ENCODE measurements around the gene PPM1D.
"Not testable (repeated sequence)": the region's sequence is repeated elsewhere in the genome, so short reads cannot be mapped to it uniquely, and the experiment has no call there.

PPM1D gene

GRCh38 chr17:60664022-60664421 lies 64.0 kb downstream of the PPM1D start:
- Histone ChIP-seq H3K36me3 (replicated peaks; ENCODE audit: low read depth, low read length) (peaks cover 11% of the 10 kb centered on the region), H3K9me3 (ENCODE audit: insufficient read depth, low read length) (no peaks in the 10 kb centered on the region), H3K9ac (ENCODE audit: low read length) (no peak overlapping the region), H3K4me2 (ENCODE audit: low read length) (no peak overlapping the region), H4K20me1 (ENCODE audit: insufficient read depth, low read length) (no peaks in the 10 kb centered on the region), H3K4me1 (ENCODE audit: low read length) (no peaks in the 10 kb centered on the region), H3K27ac (ENCODE audit: low read length) (no peak overlapping the region), H3K79me2 (ENCODE audit: low read length) (no peaks in the 10 kb centered on the region), H3K27me3 (ENCODE audit: low read depth, low read length) (no peaks in the 10 kb centered on the region), H3K4me3 (ENCODE audit: low read length) (no peak overlapping the region), H2AFZ (ENCODE audit: low read depth, low read length) (no peak overlapping the region)
- TF ChIP-seq, protein P1, sequence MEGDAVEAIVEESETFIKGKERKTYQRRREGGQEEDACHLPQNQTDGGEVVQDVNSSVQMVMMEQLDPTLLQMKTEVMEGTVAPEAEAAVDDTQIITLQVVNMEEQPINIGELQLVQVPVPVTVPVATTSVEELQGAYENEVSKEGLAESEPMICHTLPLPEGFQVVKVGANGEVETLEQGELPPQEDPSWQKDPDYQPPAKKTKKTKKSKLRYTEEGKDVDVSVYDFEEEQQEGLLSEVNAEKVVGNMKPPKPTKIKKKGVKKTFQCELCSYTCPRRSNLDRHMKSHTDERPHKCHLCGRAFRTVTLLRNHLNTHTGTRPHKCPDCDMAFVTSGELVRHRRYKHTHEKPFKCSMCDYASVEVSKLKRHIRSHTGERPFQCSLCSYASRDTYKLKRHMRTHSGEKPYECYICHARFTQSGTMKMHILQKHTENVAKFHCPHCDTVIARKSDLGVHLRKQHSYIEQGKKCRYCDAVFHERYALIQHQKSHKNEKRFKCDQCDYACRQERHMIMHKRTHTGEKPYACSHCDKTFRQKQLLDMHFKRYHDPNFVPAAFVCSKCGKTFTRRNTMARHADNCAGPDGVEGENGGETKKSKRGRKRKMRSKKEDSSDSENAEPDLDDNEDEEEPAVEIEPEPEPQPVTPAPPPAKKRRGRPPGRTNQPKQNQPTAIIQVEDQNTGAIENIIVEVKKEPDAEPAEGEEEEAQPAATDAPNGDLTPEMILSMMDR (IDR thresholded peaks at IDR 0.05; ENCODE audit: low read depth, low read length), result no peak
- no peak for TF ChIP-seq EZH2phosphoT487 (IDR thresholded peaks at IDR 0.05; ENCODE audit: low read depth)

DNA sequence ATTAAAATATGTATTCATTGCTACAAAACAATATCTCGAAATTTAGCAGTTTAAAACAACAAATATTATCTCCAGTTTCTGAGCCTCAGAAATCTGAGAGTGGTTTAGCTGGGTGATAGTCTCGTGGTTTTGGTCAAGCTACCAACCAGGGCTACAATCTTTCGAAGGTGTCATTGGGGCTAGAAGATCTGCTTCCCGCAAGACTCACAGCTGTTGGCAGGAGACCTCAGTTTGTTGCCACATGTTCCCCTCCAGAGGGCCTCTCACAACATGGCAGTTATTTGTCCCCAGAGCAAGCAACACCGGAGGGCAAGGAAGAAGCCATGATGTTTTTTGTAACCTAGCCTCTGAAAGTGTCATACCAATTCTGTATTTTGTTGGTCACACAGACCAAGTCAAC lies 65.6 kb downstream of the PPM1D start:
- no peak for TF ChIP-seq EZH2phosphoT487 (IDR thresholded peaks at IDR 0.05; ENCODE audit: low read depth)
- TF ChIP-seq, protein P1 (IDR thresholded peaks at IDR 0.05; ENCODE audit: low read depth, low read length), result no peak
- H3K36me3 ChIP-seq (replicated peaks; ENCODE audit: low read depth, low read length), result peaks cover 11% of the 10 kb centered on the region
- H3K27ac ChIP-seq (ENCODE audit: low read length), result no peak overlapping the region
- no peaks in the 10 kb centered on the region for H3K9me3 ChIP-seq (ENCODE audit: insufficient read depth, low read length)
- no peaks in the 10 kb centered on the region for H3K79me2 ChIP-seq (ENCODE audit: low read length)
- no peak overlapping the region for H3K9ac ChIP-seq (ENCODE audit: low read length)
- H2AFZ ChIP-seq (ENCODE audit: low read depth, low read length), result no peak overlapping the region
- no peaks in the 10 kb centered on the region for H3K27me3 ChIP-seq (ENCODE audit: low read depth, low read length)
- H3K4me3 ChIP-seq (ENCODE audit: low read length), result no peak overlapping the region
- H3K4me2 ChIP-seq (ENCODE audit: low read length), result no peak overlapping the region
- no peaks in the 10 kb centered on the region for H3K4me1 ChIP-seq (ENCODE audit: low read length)
- no peaks in the 10 kb centered on the region for H4K20me1 ChIP-seq (ENCODE audit: insufficient read depth, low read length)

GRCh38 chr17:60668741-60669140 lies 68.7 kb downstream of the PPM1D start:
- not testable (repeated sequence) for H3K79me2 ChIP-seq (ENCODE audit: low read length); H3K27ac ChIP-seq (ENCODE audit: low read length); H4K20me1 ChIP-seq (ENCODE audit: insufficient read depth, low read length); H3K27me3 ChIP-seq (ENCODE audit: low read depth, low read length); H3K9ac ChIP-seq (ENCODE audit: low read length); H2AFZ ChIP-seq (ENCODE audit: low read depth, low read length); H3K4me1 ChIP-seq (ENCODE audit: low read length); H3K36me3 ChIP-seq (replicated peaks; ENCODE audit: low read depth, low read length); H3K4me2 ChIP-seq (ENCODE audit: low read length); H3K9me3 ChIP-seq (ENCODE audit: insufficient read depth, low read length); H3K4me3 ChIP-seq (ENCODE audit: low read length)

DNA sequence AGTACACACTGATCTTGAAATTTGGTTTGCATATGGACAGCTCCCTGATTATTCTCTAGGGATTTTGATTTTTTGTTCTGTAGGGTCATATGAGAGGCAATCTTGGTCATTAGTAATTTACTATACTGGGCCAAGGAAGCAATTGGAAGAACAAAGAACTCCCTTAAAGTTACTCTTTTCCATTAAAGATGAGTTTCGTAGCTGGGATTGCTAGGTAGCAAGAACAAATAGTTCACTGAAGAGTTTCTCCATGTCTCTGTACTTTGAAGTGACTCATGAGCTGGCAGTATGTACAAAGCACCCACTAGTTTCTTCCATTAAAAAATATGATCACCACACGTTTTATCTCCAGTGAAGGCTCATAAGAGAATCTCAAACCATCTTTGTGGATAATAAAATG lies 71.5 kb downstream of the PPM1D start:
- H3K9me3 ChIP-seq (ENCODE audit: insufficient read depth, low read length), result no peaks in the 10 kb centered on the region
- no peak overlapping the region for H3K27ac ChIP-seq (ENCODE audit: low read length)
- no peaks in the 10 kb centered on the region for H3K79me2 ChIP-seq (ENCODE audit: low read length)
- no peaks in the 10 kb centered on the region for H3K27me3 ChIP-seq (ENCODE audit: low read depth, low read length)
- no peak overlapping the region for H2AFZ ChIP-seq (ENCODE audit: low read depth, low read length)
- H3K4me3 ChIP-seq (ENCODE audit: low read length), result no peak overlapping the region
- no peak overlapping the region for H3K4me2 ChIP-seq (ENCODE audit: low read length)
- H3K9ac ChIP-seq (ENCODE audit: low read length), result no peak overlapping the region
- no peaks in the 10 kb centered on the region for H3K4me1 ChIP-seq (ENCODE audit: low read length)
- TF ChIP-seq, protein P1 (IDR thresholded peaks at IDR 0.05; ENCODE audit: low read depth, low read length), result no peak
- no peaks in the 10 kb centered on the region for H3K36me3 ChIP-seq (replicated peaks; ENCODE audit: low read depth, low read length)
- no peaks in the 10 kb centered on the region for H4K20me1 ChIP-seq (ENCODE audit: insufficient read depth, low read length)

DNA sequence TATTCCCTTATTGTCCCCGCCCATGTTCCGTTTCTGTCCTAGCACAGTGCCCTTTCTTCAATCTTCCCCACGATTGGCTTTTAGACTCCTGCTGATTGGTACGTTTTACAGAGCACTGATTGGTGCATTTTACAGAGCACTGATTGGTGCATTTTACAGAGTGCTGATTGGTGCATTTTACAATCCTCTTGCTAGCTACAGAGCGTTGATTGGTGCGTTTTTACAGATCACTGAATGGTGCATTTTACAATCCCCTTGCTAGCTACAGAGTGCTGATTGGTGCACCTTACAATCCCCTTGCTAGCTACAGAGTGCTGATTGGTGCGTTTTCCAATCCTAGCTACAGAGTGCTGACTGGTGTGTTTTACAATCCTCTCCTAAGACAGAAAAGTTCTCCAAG lies 74.6 kb downstream of the PPM1D start:
- not testable (repeated sequence) for H3K4me3 ChIP-seq (ENCODE audit: low read length); H3K4me2 ChIP-seq (ENCODE audit: low read length); H3K27me3 ChIP-seq (ENCODE audit: low read depth, low read length); H3K4me1 ChIP-seq (ENCODE audit: low read length); H3K79me2 ChIP-seq (ENCODE audit: low read length); H4K20me1 ChIP-seq (ENCODE audit: insufficient read depth, low read length); H3K9ac ChIP-seq (ENCODE audit: low read length); H3K27ac ChIP-seq (ENCODE audit: low read length); H3K9me3 ChIP-seq (ENCODE audit: insufficient read depth, low read length); H3K36me3 ChIP-seq (replicated peaks; ENCODE audit: low read depth, low read length); H2AFZ ChIP-seq (ENCODE audit: low read depth, low read length)

Measured in OCI-LY3 (cell line).